Gastrocnemius medialis (tissue), 4 donors: ENCODE data around the gene PEAK1.

Experiments used
- POLR2A ChIP-seq, 2 donors: fragments of 450-650 bp; IDR thresholded peaks; one replicate each; pipeline ENCODE4 v1.6.1; 2017; ENCODE audit warnings: antibody characterized with exemption in 2 of 2, mild to moderate bottlenecking in 2 of 2, moderate library complexity in 2 of 2
- TF ChIP-seq, protein P1 (sequence below), 5 experiments: fragments of 450-650 bp in 3 of 5; fragments of 200-600 bp in 2 of 5; sonication (generic) in 2 of 5; IDR thresholded peaks in 4 of 5; conservative IDR thresholded peaks in 1 of 5; 1 replicate in 4 of 5; 2 replicates in 1 of 5; pipeline ENCODE4 v1.5.1; 2016 to 2019; ENCODE audit warnings: antibody characterized with exemption in 5 of 5, mild to moderate bottlenecking in 3 of 5, moderate library complexity in 3 of 5

DNA sequence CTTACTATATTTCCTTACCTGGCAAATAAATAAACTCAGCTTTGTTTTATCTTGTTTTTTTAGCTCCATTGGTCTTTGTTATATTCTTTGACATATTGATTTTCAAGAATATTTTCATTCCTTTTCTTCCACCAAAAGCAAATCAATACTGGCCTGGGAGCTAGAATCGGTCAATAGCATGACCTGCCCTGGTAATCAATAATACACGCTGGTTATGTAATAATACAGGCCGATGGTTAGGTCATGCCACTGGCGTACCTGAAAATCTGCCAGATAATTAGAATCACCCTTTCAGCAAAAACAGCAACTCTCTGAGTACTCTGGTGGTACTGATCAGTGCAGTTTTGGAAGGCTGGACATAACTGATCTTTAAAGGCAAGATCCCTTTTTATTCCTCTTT lies 39.9 kb downstream of the PEAK1 start:
- TF ChIP-seq, protein P1, sequence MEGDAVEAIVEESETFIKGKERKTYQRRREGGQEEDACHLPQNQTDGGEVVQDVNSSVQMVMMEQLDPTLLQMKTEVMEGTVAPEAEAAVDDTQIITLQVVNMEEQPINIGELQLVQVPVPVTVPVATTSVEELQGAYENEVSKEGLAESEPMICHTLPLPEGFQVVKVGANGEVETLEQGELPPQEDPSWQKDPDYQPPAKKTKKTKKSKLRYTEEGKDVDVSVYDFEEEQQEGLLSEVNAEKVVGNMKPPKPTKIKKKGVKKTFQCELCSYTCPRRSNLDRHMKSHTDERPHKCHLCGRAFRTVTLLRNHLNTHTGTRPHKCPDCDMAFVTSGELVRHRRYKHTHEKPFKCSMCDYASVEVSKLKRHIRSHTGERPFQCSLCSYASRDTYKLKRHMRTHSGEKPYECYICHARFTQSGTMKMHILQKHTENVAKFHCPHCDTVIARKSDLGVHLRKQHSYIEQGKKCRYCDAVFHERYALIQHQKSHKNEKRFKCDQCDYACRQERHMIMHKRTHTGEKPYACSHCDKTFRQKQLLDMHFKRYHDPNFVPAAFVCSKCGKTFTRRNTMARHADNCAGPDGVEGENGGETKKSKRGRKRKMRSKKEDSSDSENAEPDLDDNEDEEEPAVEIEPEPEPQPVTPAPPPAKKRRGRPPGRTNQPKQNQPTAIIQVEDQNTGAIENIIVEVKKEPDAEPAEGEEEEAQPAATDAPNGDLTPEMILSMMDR (IDR thresholded peaks at IDR 0.05 in 4 of 5, conservative IDR thresholded peaks at IDR 0.05 in 1 of 5): no peak
- TF ChIP-seq POLR2A (IDR thresholded peaks at IDR 0.05): no peak
